LNCAP (cell line): ENCODE measurements around the gene PHOSPHO2.

Source experiments
- TF ChIP-seq, protein P1 (sequence below): fragments of 450-650 bp; IDR thresholded peaks from 2 replicates; pipeline ENCODE4 v1.5.1; 2017; ENCODE audit warnings: mild to moderate bottlenecking

Gene PHOSPHO2

DNA sequence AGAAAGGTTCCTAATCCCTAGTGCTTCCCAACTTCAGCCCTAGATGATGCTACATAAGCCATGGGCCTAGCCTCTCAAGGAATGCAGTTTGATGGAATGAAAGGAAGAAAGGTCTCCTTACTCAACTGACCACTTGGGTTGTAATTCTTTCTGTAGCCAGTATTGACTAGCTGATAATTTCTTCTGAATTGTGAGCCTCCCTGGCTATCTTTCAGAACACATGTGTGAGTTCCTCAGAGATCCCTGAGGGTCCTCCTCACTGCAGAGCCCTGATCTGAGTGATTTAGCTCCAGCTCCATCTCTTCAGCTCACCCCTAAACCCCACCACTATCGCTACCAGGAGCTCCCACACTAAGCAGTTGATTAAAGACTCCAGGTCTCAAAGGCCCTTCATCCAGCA is 31.5 kb upstream of the PHOSPHO2 start:
- TF ChIP-seq, protein P1, sequence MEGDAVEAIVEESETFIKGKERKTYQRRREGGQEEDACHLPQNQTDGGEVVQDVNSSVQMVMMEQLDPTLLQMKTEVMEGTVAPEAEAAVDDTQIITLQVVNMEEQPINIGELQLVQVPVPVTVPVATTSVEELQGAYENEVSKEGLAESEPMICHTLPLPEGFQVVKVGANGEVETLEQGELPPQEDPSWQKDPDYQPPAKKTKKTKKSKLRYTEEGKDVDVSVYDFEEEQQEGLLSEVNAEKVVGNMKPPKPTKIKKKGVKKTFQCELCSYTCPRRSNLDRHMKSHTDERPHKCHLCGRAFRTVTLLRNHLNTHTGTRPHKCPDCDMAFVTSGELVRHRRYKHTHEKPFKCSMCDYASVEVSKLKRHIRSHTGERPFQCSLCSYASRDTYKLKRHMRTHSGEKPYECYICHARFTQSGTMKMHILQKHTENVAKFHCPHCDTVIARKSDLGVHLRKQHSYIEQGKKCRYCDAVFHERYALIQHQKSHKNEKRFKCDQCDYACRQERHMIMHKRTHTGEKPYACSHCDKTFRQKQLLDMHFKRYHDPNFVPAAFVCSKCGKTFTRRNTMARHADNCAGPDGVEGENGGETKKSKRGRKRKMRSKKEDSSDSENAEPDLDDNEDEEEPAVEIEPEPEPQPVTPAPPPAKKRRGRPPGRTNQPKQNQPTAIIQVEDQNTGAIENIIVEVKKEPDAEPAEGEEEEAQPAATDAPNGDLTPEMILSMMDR: no peak

DNA sequence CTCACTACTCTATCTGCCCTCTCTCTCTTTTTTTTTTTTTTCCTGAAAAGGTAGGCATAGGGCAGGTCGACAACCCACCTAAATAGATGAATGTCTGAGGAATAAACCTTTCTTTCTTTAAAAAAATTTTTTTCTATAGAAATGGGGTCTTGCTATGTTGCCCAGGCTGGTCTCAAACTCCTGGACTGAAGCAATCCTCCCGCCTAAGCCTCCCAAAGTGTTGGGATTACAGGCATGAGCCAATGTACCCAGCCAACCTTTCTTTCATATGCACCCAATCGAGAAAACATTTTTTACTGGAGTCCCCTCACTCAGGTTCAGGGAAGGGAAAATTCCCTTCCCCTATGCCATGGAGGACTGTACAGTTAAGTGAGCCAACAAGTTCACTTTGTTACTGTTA is 31.0 kb upstream of the PHOSPHO2 start:
- TF ChIP-seq, protein P1: no peak

DNA sequence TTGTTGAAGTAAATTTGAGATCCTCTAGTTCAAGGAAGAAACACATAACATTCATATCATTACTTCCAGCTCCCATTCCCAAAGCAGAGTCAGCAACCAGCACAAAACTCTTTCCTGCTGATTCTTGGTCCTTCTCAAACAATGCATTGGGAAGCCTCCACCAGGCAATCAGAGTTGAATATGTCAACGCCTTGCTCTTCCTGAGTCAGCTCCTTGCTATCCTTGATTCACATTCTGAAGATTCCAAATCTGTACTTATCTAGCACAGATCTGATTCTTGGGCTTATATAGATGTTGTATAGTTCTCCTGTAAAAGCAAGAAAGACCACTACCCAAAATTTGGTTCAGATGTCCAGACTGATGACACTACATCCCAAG is 29.7 kb upstream of the PHOSPHO2 start:
- TF ChIP-seq, protein P1: no peak

GRCh38 chr2:169664978-169665930 is 29.0 kb upstream of the PHOSPHO2 start:
- TF ChIP-seq, protein P1: no peak

DNA sequence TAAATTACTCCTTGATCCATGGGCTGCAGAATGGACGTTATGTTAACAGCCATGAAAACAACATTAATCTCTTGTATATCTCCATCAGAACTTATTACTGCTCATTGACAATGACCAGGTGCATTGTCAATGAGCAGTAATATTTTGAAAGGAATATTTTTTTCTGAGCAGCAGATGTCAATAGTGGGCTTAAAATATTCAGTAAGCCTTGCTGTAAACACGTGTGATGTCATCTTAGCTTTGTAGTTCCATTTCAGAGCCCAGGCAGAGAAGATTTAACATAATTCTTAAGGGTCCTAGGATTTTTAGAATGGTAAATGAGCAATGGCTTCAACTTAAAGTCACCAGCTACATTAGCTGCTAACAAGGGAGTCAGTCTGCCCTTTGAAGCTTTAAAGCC is 26.7 kb upstream of the PHOSPHO2 start:
- TF ChIP-seq, protein P1: no peak

DNA sequence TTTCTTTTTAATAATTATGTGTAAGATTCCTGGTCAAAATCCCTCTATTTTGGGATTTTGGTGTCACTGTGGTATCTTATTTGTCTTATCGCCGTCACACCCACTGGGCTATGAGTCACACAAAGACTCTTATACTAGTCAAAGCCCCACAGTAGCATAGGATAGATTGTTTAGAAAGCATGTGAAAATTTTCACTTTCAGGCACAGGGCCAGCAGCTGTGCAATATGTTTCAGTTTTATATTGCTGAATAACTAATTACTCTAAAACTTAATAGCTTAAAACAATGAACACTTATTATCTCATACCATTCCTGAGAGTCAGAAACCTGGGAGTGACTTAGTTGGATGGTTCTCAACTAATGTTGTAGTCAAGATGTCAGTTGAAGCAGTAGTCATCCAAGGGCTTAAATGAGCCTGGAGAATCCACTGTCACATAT is 24.0 kb upstream of the PHOSPHO2 start:
- TF ChIP-seq, protein P1: no peak

DNA sequence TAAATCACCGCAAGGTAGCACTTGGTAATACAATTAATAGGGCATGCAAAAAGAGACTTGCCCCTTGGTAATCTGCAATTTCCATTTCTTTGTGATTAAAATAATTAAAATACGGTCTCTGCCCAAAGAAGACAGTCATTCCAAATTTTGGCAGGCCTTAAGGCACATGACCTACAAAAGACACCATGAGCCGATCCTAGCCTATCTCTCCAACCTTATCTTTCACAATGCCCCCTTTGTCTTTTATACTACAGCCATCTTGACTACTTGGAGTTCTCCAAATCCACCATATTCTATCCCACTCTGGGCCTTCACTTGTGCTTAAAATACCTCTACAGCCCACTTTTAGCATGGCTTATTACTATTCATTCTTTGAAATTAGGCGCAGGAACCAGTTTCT is 23.3 kb upstream of the PHOSPHO2 start:
- TF ChIP-seq, protein P1: no peak
